Gastrocnemius medialis (tissue), 4 donors: ENCODE results near the gene C16orf92. TPM values are rescaled to one million over a fixed set of nuclear protein-coding genes. Genes with fewer than 3 reads are reported as not detected.

Source experiments
- ATAC-seq, 2 donors: fragments of 150-250 bp; one replicate each; pipeline ENCODE4 v1.9.1; 2016
- DNase-seq, 2 donors: peaks; one replicate each; pipeline ENCODE4 v3.0.0-alpha.2; 2019
- H3K27ac ChIP-seq, 4 donors: fragments of 200-600 bp; sonication (generic); 1 replicate in 1 of 4; 2 replicates in 3 of 4; pipeline ENCODE4 v1.5.1; 2016 to 2018; ENCODE audit warnings: mild to moderate bottlenecking in 2 of 4, moderate library complexity in 1 of 4
- H3K27me3 ChIP-seq, 3 donors: fragments of 200-600 bp; sonication (generic) in 2 of 3; 1 replicate in 1 of 3; 2 replicates in 2 of 3; pipeline versions ENCODE4 v1.5.1 to v1.6.0; 2016 to 2019; ENCODE audit warnings: mild to moderate bottlenecking in 1 of 3, moderate library complexity in 1 of 3
- H3K36me3 ChIP-seq, 2 donors: fragments of 200-600 bp; sonication (generic) in 1 of 2; one replicate each; pipeline ENCODE4 v1.5.1; 2017 to 2018
- H3K4me1 ChIP-seq, 2 donors: fragments of 200-600 bp; sonication (generic) in 1 of 2; one replicate each; pipeline ENCODE4 v1.5.1; 2016 to 2017; ENCODE audit warnings: mild to moderate bottlenecking in 2 of 2
- H3K4me3 ChIP-seq, 4 donors: fragments of 200-600 bp; sonication (generic) in 3 of 4; 1 replicate in 1 of 4; 2 replicates in 3 of 4; pipeline ENCODE4 v1.5.1; 2016 to 2019; ENCODE audit warnings: mild to moderate bottlenecking in 2 of 4
- H3K9me3 ChIP-seq, 3 donors: fragments of 200-600 bp; sonication (generic) in 2 of 3; 1 replicate in 1 of 3; 2 replicates in 2 of 3; pipeline ENCODE4 v1.5.1; 2016 to 2019
- POLR2A ChIP-seq, 2 donors: fragments of 450-650 bp; IDR thresholded peaks; one replicate each; pipeline ENCODE4 v1.6.1; 2017; ENCODE audit warnings: antibody characterized with exemption in 2 of 2, mild to moderate bottlenecking in 2 of 2, moderate library complexity in 2 of 2
- in situ Hi-C, 4 donors: fragments of 200-750 bp; cut with MboI; loops; one replicate each; pipeline versions ENCODE4 v1.15.0 to v1.8.0; 2017; ENCODE audit warnings: low sequenced_read_pairs in 4 of 4
- intact Hi-C: fragments of 100-400 bp; cut with DNase I; formaldehyde crosslinking; loops from one replicate; pipeline ENCODE4 v1.15.1; 2023; ENCODE audit warnings: low total_unique reads
- total RNA-seq, 4 donors: library from RNA; depleted of rRNA; stranded (reverse); fragments of >200 nt; gene quantifications; one replicate each; pipeline versions ENCODE4 v1.1.0 to v1.2.3, GENCODE V29; 2016
- TF ChIP-seq, protein P1 (sequence below), 5 experiments: fragments of 450-650 bp in 3 of 5; fragments of 200-600 bp in 2 of 5; sonication (generic) in 2 of 5; IDR thresholded peaks in 4 of 5; conservative IDR thresholded peaks in 1 of 5; 1 replicate in 4 of 5; 2 replicates in 1 of 5; pipeline ENCODE4 v1.5.1; 2016 to 2019; ENCODE audit warnings: antibody characterized with exemption in 5 of 5, mild to moderate bottlenecking in 3 of 5, moderate library complexity in 3 of 5

The C16orf92 gene
- total RNA-seq, 4 donors from 2014 or later = not detected

DNA sequence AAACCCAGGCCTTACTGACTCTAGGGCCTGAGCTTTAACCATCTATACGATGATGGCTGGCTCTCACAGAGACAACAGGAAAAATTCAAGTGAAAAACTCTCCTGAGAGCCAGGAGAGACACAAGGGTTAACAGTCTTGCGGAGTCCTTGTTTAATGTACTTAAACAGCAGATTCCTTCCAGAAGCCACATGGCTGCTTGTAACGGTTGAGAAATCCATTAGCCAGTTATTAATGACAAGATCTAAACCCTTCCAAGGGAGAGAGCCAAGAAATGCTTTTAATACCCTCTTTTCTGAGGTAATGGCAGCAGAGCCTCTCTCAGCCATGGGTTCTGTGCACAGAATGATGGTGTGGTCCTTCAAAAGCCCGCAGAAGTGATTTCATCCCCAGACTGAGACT is 37.3 kb downstream of the C16orf92 start:
- DNase-seq (no peak), ATAC-seq (no peak)
- no peak for TF ChIP-seq POLR2A (IDR thresholded peaks at IDR 0.05)
- TF ChIP-seq, protein P1, sequence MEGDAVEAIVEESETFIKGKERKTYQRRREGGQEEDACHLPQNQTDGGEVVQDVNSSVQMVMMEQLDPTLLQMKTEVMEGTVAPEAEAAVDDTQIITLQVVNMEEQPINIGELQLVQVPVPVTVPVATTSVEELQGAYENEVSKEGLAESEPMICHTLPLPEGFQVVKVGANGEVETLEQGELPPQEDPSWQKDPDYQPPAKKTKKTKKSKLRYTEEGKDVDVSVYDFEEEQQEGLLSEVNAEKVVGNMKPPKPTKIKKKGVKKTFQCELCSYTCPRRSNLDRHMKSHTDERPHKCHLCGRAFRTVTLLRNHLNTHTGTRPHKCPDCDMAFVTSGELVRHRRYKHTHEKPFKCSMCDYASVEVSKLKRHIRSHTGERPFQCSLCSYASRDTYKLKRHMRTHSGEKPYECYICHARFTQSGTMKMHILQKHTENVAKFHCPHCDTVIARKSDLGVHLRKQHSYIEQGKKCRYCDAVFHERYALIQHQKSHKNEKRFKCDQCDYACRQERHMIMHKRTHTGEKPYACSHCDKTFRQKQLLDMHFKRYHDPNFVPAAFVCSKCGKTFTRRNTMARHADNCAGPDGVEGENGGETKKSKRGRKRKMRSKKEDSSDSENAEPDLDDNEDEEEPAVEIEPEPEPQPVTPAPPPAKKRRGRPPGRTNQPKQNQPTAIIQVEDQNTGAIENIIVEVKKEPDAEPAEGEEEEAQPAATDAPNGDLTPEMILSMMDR (IDR thresholded peaks at IDR 0.05 in 4 of 5, conservative IDR thresholded peaks at IDR 0.05 in 1 of 5) = no peak
- Histone ChIP-seq H3K27me3 (no peaks in the 10 kb centered on the region), H3K4me1 (peaks cover 40 to 41% of the 10 kb centered on the region in 2 donors), H3K9me3 (no peaks in the 10 kb centered on the region), H3K27ac (peak overlapping the region; percentile 97 to 100 (median 100)), H3K4me3 (no peak overlapping the region), H3K36me3 (no peaks in the 10 kb centered on the region)
- in situ Hi-C loops = loop anchor here in 2 of 4 donors (25.0 kb wide), 2 partner anchors 302 to 352 kb away; partner anchors contain the start of genes CD2BP2 (in 1 of the 2), MYL11 (in 1 of the 2), TBC1D10B (in 1 of the 2) and ZNF771 (in 1 of the 2)
- intact Hi-C loops = loop anchor here (5.0 to 10.0 kb wide), 2 partner anchors 63 to 354 kb away; partner anchors contain the start of genes HIRIP3 and INO80E

GRCh38 chr16:30060836-30061554 is 38.0 kb downstream of the C16orf92 start:
- in situ Hi-C loops (loop anchor here in 2 of 4 donors (25.0 kb wide), 2 partner anchors 301 to 351 kb away; partner anchors contain the start of genes CD2BP2 (in 1 of the 2), MYL11 (in 1 of the 2), TBC1D10B (in 1 of the 2) and ZNF771 (in 1 of the 2)), intact Hi-C loops (loop anchor here (1.0 to 10.0 kb wide), 3 partner anchors 64 to 354 kb away; partner anchors contain the start of genes HIRIP3 and INO80E)
- Histone ChIP-seq H3K4me1 (peaks cover 40 to 41% of the 10 kb centered on the region in 2 donors), H3K4me3 (no peak overlapping the region), H3K36me3 (no peaks in the 10 kb centered on the region), H3K27ac (peak overlapping the region; percentile 97 to 100 (median 100)), H3K27me3 (no peaks in the 10 kb centered on the region), H3K9me3 (no peaks in the 10 kb centered on the region)
- TF ChIP-seq POLR2A (IDR thresholded peaks at IDR 0.05) = no peak
- TF ChIP-seq, protein P1 (IDR thresholded peaks at IDR 0.05 in 4 of 5, conservative IDR thresholded peaks at IDR 0.05 in 1 of 5) = no peak
- peak; percentile 24 to 32 for ATAC-seq
- DNase-seq = peak; percentile 67 to 85

GRCh38 chr16:30063278-30063892 is 40.4 kb downstream of the C16orf92 start:
- intact Hi-C loops = loop anchor here (5.0 to 10.0 kb wide), 2 partner anchors 66 to 351 kb away; partner anchors contain the start of genes HIRIP3 and INO80E
- Histone ChIP-seq H3K36me3 (peaks cover 0 to 19% of the 10 kb centered on the region in 2 donors), H3K9me3 (no peaks in the 10 kb centered on the region), H3K27ac (peak overlapping the region; percentile 97 to 100 (median 100)), H3K4me3 (peak overlapping the region; percentile 75 to 91 (median 82)), H3K4me1 (peaks cover 57 to 61% of the 10 kb centered on the region in 2 donors), H3K27me3 (no peaks in the 10 kb centered on the region)
- ATAC-seq = peak in 1 of 2 donors; percentile 0
- no peak for DNase-seq
- TF ChIP-seq, protein P1 (IDR thresholded peaks at IDR 0.05 in 4 of 5, conservative IDR thresholded peaks at IDR 0.05 in 1 of 5) = no peak
- TF ChIP-seq POLR2A (IDR thresholded peaks at IDR 0.05) = no peak
- in situ Hi-C loops = loop anchor here in 2 of 4 donors (25.0 kb wide), 2 partner anchors 299 to 349 kb away; partner anchors contain the start of genes CD2BP2 (in 1 of the 2), MYL11 (in 1 of the 2), TBC1D10B (in 1 of the 2) and ZNF771 (in 1 of the 2)

DNA sequence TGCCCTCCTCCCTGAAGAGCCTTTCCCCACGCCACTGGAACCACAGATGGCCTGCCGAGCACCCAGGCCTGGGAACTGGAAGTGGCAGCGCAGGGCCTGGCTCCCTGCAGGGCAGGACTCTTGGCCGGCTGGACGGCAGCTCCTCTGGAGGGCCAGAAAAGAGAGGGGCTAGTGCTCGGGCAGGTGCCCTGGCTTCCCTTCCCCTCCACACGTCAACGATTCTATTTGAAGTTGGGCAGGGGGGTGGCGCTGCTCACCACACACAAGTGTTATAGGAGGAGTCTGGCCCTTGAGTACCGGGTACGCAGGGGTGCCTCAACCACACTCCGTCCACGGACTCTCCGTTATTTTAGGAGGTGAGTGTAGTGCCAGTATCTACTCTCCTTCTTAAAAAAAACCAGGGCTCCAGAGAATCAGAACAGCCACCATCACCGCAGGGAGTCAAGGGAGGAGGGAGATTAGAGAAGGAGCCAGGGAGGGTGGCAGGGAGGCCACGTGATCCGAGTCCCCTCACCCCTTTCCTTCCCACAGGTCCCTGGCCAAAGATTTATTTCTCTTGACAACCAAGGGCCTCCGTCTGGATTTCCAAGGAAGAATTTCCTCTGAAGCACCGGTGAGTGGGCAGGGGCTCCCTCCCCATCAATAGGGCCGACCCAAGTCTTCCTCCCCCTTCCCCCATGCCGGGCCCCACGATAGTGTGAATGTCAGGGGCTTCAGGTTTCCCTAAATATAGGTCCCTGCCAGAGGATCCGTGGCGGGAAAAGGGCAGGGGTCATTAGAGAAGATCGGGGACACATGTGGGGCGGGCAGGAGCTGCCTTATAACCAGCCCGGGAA is 41.1 kb downstream of the C16orf92 start:
- TF ChIP-seq POLR2A (IDR thresholded peaks at IDR 0.05) = peak; percentile 77 to 79
- TF ChIP-seq, protein P1 (IDR thresholded peaks at IDR 0.05 in 4 of 5, conservative IDR thresholded peaks at IDR 0.05 in 1 of 5) = peak in 4 of 5 experiments; percentile 52 to 66 (median 56)
- Histone ChIP-seq H3K4me1 (peaks cover 64 to 68% of the 10 kb centered on the region in 2 donors), H3K27ac (peak overlapping the region; percentile 97 to 100 (median 100)), H3K27me3 (no peaks in the 10 kb centered on the region), H3K9me3 (no peaks in the 10 kb centered on the region), H3K4me3 (peak overlapping the region; percentile 75 to 91 (median 82)), H3K36me3 (peaks cover 0 to 26% of the 10 kb centered on the region in 2 donors)
- DNase-seq (peak; percentile 85 to 93), ATAC-seq (peak; percentile 50 to 53)
- in situ Hi-C loops = loop anchor here in 2 of 4 donors (25.0 kb wide), 2 partner anchors 298 to 348 kb away; partner anchors contain the start of genes CD2BP2 (in 1 of the 2), MYL11 (in 1 of the 2), TBC1D10B (in 1 of the 2) and ZNF771 (in 1 of the 2)
- intact Hi-C loops = loop anchor here (1.0 to 10.0 kb wide), 5 partner anchors 28 to 1525 kb away; partner anchors contain the start of genes HIRIP3, INO80E and NUPR1
